SK-N-SH treated with all-trans-retinoic acid at 6 μM for 48 hours (cell line): Measurements from ENCODE around the gene TEP1.

Experiments used
- ATAC-seq: fragments of 200-7000 bp; cut with Tn5 transposase; 3 replicates; pipeline ENCODE4 v1.9.1; 2020; ENCODE audit warnings: mild to moderate bottlenecking, moderate library complexity
- ARNTL ChIP-seq: fragments of 450-650 bp; formaldehyde crosslinking; IDR thresholded peaks from 2 replicates; pipeline ENCODE4 v1.5.0; 2020; ENCODE audit warnings: low read depth, mild to moderate bottlenecking, moderate library complexity, borderline replicate concordance
- BACH2 ChIP-seq: fragments of 250-450 bp; sonication (Bioruptor Pico); IDR thresholded peaks from 2 replicates; pipeline ENCODE4 v1.9.0; 2021; ENCODE audit warnings: mild to moderate bottlenecking, borderline replicate concordance
- CREB5 ChIP-seq: fragments of 250-450 bp; sonication (Bioruptor Pico); IDR thresholded peaks from 2 replicates; pipeline ENCODE4 v1.5.1; 2020; ENCODE audit warnings: low read depth, mild to moderate bottlenecking, moderate library complexity
- CSDC2 ChIP-seq: fragments of 250-450 bp; sonication (Bioruptor Pico); IDR thresholded peaks from 2 replicates; pipeline ENCODE4 v1.5.0; 2020; ENCODE audit warnings: mild to moderate bottlenecking, moderate library complexity
- ESRRG ChIP-seq: fragments of 250-450 bp; sonication (Bioruptor Pico); IDR thresholded peaks from 2 replicates; pipeline ENCODE4 v1.6.1; 2021; ENCODE audit warnings: mild to moderate bottlenecking
- GLIS3 ChIP-seq: fragments of 250-450 bp; sonication (Bioruptor Pico); IDR thresholded peaks from 2 replicates; pipeline ENCODE4 v1.5.0; 2020; ENCODE audit warnings: mild to moderate bottlenecking, moderate library complexity
- ISL1 ChIP-seq: fragments of 250-450 bp; sonication (Bioruptor Pico); IDR thresholded peaks from 2 replicates; pipeline ENCODE4 v2.1.2; 2022; ENCODE audit warnings: mild to moderate bottlenecking, moderate library complexity
- OSR1 ChIP-seq: fragments of 250-450 bp; sonication (Bioruptor Pico); IDR thresholded peaks from 2 replicates; pipeline ENCODE4 v1.8.0; 2022; ENCODE audit warnings: moderate library complexity, mild to moderate bottlenecking, inconsistent platforms
- POU6F1 ChIP-seq: fragments of 250-450 bp; sonication (Bioruptor Pico); IDR thresholded peaks from 2 replicates; pipeline ENCODE4 v1.8.0; 2021; ENCODE audit warnings: low read depth, mild to moderate bottlenecking, moderate library complexity, borderline replicate concordance
- PPARA ChIP-seq: fragments of 250-450 bp; sonication (Bioruptor Pico); IDR thresholded peaks from 2 replicates; pipeline ENCODE4 v1.5.0; 2020; ENCODE audit warnings: mild to moderate bottlenecking, borderline replicate concordance
- RARB ChIP-seq: fragments of 250-450 bp; sonication (Bioruptor Pico); IDR thresholded peaks from 2 replicates; pipeline ENCODE4 v1.8.0; 2021; ENCODE audit warnings: mild to moderate bottlenecking, moderate library complexity
- TCF4 ChIP-seq: fragments of 250-450 bp; sonication (Bioruptor Pico); IDR thresholded peaks from 2 replicates; pipeline ENCODE4 v1.8.0; 2021; ENCODE audit warnings: mild to moderate bottlenecking, moderate library complexity, borderline replicate concordance
- TOX ChIP-seq: fragments of 250-450 bp; sonication (Bioruptor Pico); IDR thresholded peaks from 2 replicates; pipeline ENCODE4 v1.8.0; 2021; ENCODE audit warnings: mild to moderate bottlenecking, moderate library complexity, borderline replicate concordance
- ZC3H10 ChIP-seq: fragments of 250-450 bp; sonication (Bioruptor Pico); IDR thresholded peaks from 2 replicates; pipeline ENCODE4 v1.5.1; 2021; ENCODE audit warnings: mild to moderate bottlenecking, moderate library complexity
- ZFP3 ChIP-seq: fragments of 250-450 bp; sonication (Bioruptor Pico); IDR thresholded peaks from 2 replicates; pipeline ENCODE4 v1.5.0; 2020; ENCODE audit warnings: mild to moderate bottlenecking, moderate library complexity
- ZFP30 ChIP-seq: fragments of 450-650 bp; formaldehyde crosslinking; IDR thresholded peaks from 2 replicates; pipeline ENCODE4 v1.5.0; 2022; ENCODE audit warnings: mild to moderate bottlenecking, moderate library complexity
- ZNF565 ChIP-seq: fragments of 450-650 bp; formaldehyde crosslinking; conservative IDR thresholded peaks from 2 replicates; pipeline ENCODE4 v1.5.0; 2020; ENCODE audit warnings: low read depth, mild to moderate bottlenecking, moderate library complexity
- ZNF70 ChIP-seq: fragments of 450-650 bp; formaldehyde crosslinking; IDR thresholded peaks from 2 replicates; pipeline ENCODE4 v1.5.0; 2020; ENCODE audit warnings: mild to moderate bottlenecking, moderate library complexity
- ZNF8 ChIP-seq: fragments of 450-650 bp; formaldehyde crosslinking; IDR thresholded peaks from 2 replicates; pipeline ENCODE4 v1.5.0; 2020; ENCODE audit warnings: mild to moderate bottlenecking, moderate library complexity
- TF ChIP-seq, protein P1 (sequence below): fragments of 250-450 bp; sonication (Bioruptor Pico); IDR thresholded peaks from 2 replicates; pipeline ENCODE4 v1.8.0; 2020; ENCODE audit warnings: mild to moderate bottlenecking, moderate library complexity, borderline replicate concordance
- TF ChIP-seq, protein P2 (sequence below): fragments of 250-450 bp; sonication (Bioruptor Pico); IDR thresholded peaks from 2 replicates; pipeline ENCODE4 v1.5.1; 2021; ENCODE audit warnings: mild to moderate bottlenecking, moderate library complexity

Gene TEP1

DNA sequence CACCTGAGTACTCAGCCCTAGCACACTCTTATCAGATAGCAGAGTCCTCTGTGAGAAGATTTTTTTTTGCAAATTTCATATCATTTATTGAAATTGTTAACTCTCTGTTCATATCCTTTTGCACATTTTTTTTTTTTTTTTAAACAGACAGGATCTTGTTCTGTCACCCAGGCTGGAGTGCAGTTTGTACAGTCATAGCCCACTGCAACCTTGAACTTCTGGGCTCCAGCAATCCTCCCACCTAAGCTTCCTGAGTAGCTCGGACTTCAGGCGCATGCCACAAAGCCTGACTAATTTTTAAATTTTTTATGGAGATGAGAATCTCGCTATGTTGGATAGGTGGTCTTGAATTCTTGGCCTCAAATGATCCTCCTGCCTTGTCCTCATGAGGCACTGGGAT is 65.6 kb downstream of the TEP1 start (continued):
- no peak for TF ChIP-seq CREB5

DNA sequence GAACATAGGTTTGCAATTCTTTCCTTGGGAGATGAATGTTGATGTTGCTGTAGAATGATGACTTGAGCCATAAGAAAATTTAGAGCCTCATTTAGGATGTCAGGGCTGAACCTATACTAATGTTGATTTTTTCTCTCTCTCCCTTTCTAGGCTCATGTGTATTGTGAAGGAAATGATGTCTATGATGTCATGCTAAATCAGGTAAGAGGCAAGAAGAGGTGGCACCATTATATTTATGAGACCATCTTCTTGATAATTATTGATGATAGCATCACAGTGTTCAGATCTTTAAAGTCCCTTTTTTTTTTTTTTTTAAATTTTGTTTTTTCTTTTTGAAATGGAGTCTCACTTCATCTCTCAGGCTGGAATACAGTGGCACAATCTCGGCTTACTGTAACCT is 66.6 kb downstream of the TEP1 start:
- no peak for ATAC-seq

GRCh38 chr14:20345366-20345765 is 67.9 kb downstream of the TEP1 start:
- ATAC-seq = no peak
- no peak for TF ChIP-seq ZFP3 (CRISPR knock-in tag)
- TF ChIP-seq, protein P1, sequence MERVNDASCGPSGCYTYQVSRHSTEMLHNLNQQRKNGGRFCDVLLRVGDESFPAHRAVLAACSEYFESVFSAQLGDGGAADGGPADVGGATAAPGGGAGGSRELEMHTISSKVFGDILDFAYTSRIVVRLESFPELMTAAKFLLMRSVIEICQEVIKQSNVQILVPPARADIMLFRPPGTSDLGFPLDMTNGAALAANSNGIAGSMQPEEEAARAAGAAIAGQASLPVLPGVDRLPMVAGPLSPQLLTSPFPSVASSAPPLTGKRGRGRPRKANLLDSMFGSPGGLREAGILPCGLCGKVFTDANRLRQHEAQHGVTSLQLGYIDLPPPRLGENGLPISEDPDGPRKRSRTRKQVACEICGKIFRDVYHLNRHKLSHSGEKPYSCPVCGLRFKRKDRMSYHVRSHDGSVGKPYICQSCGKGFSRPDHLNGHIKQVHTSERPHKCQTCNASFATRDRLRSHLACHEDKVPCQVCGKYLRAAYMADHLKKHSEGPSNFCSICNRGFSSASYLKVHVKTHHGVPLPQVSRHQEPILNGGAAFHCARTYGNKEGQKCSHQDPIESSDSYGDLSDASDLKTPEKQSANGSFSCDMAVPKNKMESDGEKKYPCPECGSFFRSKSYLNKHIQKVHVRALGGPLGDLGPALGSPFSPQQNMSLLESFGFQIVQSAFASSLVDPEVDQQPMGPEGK (CRISPR knock-in tag) = no peak
- TF ChIP-seq ZC3H10 (CRISPR knock-in tag) = no peak
- TF ChIP-seq BACH2 (CRISPR knock-in tag) = no peak
- TF ChIP-seq ESRRG (CRISPR knock-in tag) = no peak
- TF ChIP-seq ZFP30 = no peak
- TF ChIP-seq OSR1 = no peak
- no peak for TF ChIP-seq CREB5
- TF ChIP-seq ARNTL = no peak
- TF ChIP-seq, protein P2, sequence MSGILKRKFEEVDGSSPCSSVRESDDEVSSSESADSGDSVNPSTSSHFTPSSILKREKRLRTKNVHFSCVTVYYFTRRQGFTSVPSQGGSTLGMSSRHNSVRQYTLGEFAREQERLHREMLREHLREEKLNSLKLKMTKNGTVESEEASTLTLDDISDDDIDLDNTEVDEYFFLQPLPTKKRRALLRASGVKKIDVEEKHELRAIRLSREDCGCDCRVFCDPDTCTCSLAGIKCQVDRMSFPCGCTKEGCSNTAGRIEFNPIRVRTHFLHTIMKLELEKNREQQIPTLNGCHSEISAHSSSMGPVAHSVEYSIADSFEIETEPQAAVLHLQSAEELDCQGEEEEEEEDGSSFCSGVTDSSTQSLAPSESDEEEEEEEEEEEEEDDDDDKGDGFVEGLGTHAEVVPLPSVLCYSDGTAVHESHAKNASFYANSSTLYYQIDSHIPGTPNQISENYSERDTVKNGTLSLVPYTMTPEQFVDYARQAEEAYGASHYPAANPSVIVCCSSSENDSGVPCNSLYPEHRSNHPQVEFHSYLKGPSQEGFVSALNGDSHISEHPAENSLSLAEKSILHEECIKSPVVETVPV (CRISPR knock-in tag) = no peak
- TF ChIP-seq ZNF70 (CRISPR knock-in tag) = no peak
- no peak for TF ChIP-seq TCF4 (CRISPR knock-in tag)
- TF ChIP-seq POU6F1 (CRISPR knock-in tag) = no peak
- TF ChIP-seq ZNF565 = no peak
- no peak for TF ChIP-seq ZNF8 (CRISPR knock-in tag)
- no peak for TF ChIP-seq GLIS3
- TF ChIP-seq ISL1 (CRISPR knock-in tag) = no peak

More for the DNA sequence above, 66.6 kb downstream of the TEP1 start:
- TF ChIP-seq ZC3H10 (CRISPR knock-in tag) = no peak
- TF ChIP-seq ZFP3 (CRISPR knock-in tag) = no peak
- no peak for TF ChIP-seq CREB5
- no peak for TF ChIP-seq BACH2 (CRISPR knock-in tag)
- no peak for TF ChIP-seq ZNF8 (CRISPR knock-in tag)
- no peak for TF ChIP-seq CSDC2
- no peak for TF ChIP-seq TOX (CRISPR knock-in tag)
- no peak for TF ChIP-seq ZFP30
- TF ChIP-seq TCF4 (CRISPR knock-in tag) = no peak
- no peak for TF ChIP-seq RARB (CRISPR knock-in tag)
- TF ChIP-seq POU6F1 (CRISPR knock-in tag) = no peak
- TF ChIP-seq ESRRG (CRISPR knock-in tag) = no peak
- no peak for TF ChIP-seq PPARA (CRISPR knock-in tag)
- TF ChIP-seq, protein P1 (CRISPR knock-in tag) = no peak
- TF ChIP-seq ZNF565 = no peak
